ENCODE measurements around the gene UGDH.

DNA sequence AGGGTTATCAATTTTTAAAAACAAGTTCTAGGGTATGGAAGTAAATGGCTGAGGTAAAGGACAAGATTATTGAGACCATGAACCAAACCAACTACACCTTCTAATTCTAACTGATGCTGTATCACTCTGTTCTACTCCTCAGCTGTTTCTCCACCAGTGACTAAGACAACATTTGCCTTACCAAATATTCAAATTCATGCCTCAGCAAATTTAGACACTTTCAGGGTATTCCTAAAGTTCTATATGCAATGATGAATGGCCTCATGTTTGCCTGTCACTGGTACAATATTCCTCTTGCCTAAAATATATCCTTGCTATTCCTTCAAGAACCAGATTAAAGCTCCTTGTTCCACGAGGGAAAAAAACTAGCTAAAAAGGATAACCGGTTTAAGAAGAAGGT is 73.5 kb downstream of the UGDH start:
- no peak for TF ChIP-seq EZH2 (IDR thresholded peaks at IDR 0.05; ENCODE audit: borderline replicate concordance, low read depth, low read length, poor library complexity, severe bottlenecking)
- TF ChIP-seq, protein P1, sequence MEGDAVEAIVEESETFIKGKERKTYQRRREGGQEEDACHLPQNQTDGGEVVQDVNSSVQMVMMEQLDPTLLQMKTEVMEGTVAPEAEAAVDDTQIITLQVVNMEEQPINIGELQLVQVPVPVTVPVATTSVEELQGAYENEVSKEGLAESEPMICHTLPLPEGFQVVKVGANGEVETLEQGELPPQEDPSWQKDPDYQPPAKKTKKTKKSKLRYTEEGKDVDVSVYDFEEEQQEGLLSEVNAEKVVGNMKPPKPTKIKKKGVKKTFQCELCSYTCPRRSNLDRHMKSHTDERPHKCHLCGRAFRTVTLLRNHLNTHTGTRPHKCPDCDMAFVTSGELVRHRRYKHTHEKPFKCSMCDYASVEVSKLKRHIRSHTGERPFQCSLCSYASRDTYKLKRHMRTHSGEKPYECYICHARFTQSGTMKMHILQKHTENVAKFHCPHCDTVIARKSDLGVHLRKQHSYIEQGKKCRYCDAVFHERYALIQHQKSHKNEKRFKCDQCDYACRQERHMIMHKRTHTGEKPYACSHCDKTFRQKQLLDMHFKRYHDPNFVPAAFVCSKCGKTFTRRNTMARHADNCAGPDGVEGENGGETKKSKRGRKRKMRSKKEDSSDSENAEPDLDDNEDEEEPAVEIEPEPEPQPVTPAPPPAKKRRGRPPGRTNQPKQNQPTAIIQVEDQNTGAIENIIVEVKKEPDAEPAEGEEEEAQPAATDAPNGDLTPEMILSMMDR (conservative IDR thresholded peaks at IDR 0.05; ENCODE audit: low read depth, low read length), result no peak

Measured in A673 (cell line).